GM23248 (cell line): Measurements from ENCODE around the gene CHIT1. TPM values are rescaled to one million over a fixed set of nuclear protein-coding genes. Genes with fewer than 3 reads are reported as not detected.
"Not testable (repeated sequence)": the region's sequence is repeated elsewhere in the genome, so short reads cannot be mapped to it uniquely, and the experiment has no call there.

Source experiments
- DNase-seq: peaks from one replicate; pipeline ENCODE4 v3.0.0-alpha.2; 2015
- H2AFZ ChIP-seq: fragments of 200-600 bp; sonication (generic); 2 replicates; pipeline ENCODE4 v1.6.1; 2016; ENCODE audit warnings: antibody characterized with exemption
- H3F3A ChIP-seq: fragments of 200-600 bp; sonication (generic); 2 replicates; pipeline ENCODE4 v1.6.1; 2016; ENCODE audit warnings: mild to moderate bottlenecking, antibody characterized with exemption, mixed run types; ENCODE audit not compliant: insufficient read depth
- H3K27ac ChIP-seq: fragments of 200-600 bp; sonication (generic); 2 replicates; pipeline ENCODE4 v1.5.1; 2016; ENCODE audit warnings: mild to moderate bottlenecking
- H3K27me3 ChIP-seq: fragments of 200-600 bp; sonication (generic); replicated peaks from 2 replicates; pipeline ENCODE4 v1.6.1; 2016; ENCODE audit warnings: mild to moderate bottlenecking; ENCODE audit not compliant: insufficient read depth
- H3K36me3 ChIP-seq: fragments of 200-600 bp; sonication (generic); 2 replicates; pipeline ENCODE4 v1.6.1; 2016; ENCODE audit warnings: low read depth, mild to moderate bottlenecking
- H3K4me1 ChIP-seq: fragments of 200-600 bp; sonication (generic); 2 replicates; pipeline ENCODE4 v1.6.1; 2016; ENCODE audit warnings: mild to moderate bottlenecking; ENCODE audit not compliant: insufficient read depth
- H3K4me2 ChIP-seq: fragments of 200-600 bp; sonication (generic); one replicate; pipeline ENCODE4 v1.6.1; 2016; ENCODE audit warnings: mild to moderate bottlenecking; ENCODE audit not compliant: unreplicated experiment
- H3K4me3 ChIP-seq: fragments of 200-600 bp; sonication (generic); 2 replicates; pipeline ENCODE4 v1.5.1; 2016; ENCODE audit warnings: mild to moderate bottlenecking
- H3K79me2 ChIP-seq: fragments of 200-600 bp; sonication (generic); 2 replicates; pipeline ENCODE4 v1.6.1; 2016; ENCODE audit warnings: mild to moderate bottlenecking; ENCODE audit not compliant: insufficient read depth
- H3K9ac ChIP-seq: fragments of 200-600 bp; sonication (generic); 2 replicates; pipeline ENCODE4 v1.6.1; 2016; ENCODE audit warnings: mild to moderate bottlenecking
- H3K9me2 ChIP-seq: fragments of 200-600 bp; sonication (generic); 2 replicates; pipeline ENCODE4 v1.6.1; 2016; ENCODE audit warnings: mixed run types, mild to moderate bottlenecking, moderate library complexity; ENCODE audit not compliant: insufficient read depth
- H3K9me3 ChIP-seq: fragments of 200-600 bp; sonication (generic); one replicate; pipeline ENCODE4 v1.6.1; 2017; ENCODE audit warnings: low read depth
- H4K20me1 ChIP-seq: fragments of 200-600 bp; sonication (generic); 2 replicates; pipeline ENCODE4 v1.6.0; 2016; ENCODE audit not compliant: insufficient read depth
- EZH2 ChIP-seq: fragments of 200-600 bp; sonication (generic); IDR thresholded peaks from 2 replicates; pipeline ENCODE4 v1.6.1; 2018; ENCODE audit warnings: antibody characterized with exemption, mild to moderate bottlenecking; ENCODE audit not compliant: insufficient read depth, poor library complexity, severe bottlenecking
- EZH2phosphoT487 ChIP-seq: fragments of 200-600 bp; sonication (generic); IDR thresholded peaks from 2 replicates; pipeline ENCODE4 v1.6.1; 2018; ENCODE audit warnings: antibody characterized with exemption, moderate library complexity, mild to moderate bottlenecking, low read depth; ENCODE audit not compliant: insufficient read depth
- WGBS, 2 experiments: methylation state at CpG; one replicate each; pipeline ENCODE4 v1.1.6; 2015 to 2017; ENCODE audit warnings: low lambda C conversion rate in 2 of 2, low coverage in 1 of 2; ENCODE audit errors: missing lambda C conversion rate in 2 of 2; 5-methylcytosine and 5-hydroxymethylcytosine counted together
- in situ Hi-C: fragments of 300-500 bp; cut with MboI; formaldehyde crosslinking; loops from 2 replicates; pipeline ENCODE4 v1.15.0; 2020
- polyA plus RNA-seq: library from polyadenylated mRNA; unstranded; fragments of >200 nt; fragmentation: Nextera tagmentation; extraction: Ambion mirVana; gene quantifications from 2 replicates; pipeline ENCODE4 v1.2.1, GENCODE V29; 2016
- total RNA-seq: library from RNA; depleted of rRNA; stranded (reverse); fragments of >200 nt; shearing (Covaris generic); gene quantifications from 2 replicates; pipeline ENCODE4 v1.2.3, GENCODE V29; 2014

Gene CHIT1
- total and polyA plus RNA-seq, 2 experiments from 2014 or later, result not detected

DNA sequence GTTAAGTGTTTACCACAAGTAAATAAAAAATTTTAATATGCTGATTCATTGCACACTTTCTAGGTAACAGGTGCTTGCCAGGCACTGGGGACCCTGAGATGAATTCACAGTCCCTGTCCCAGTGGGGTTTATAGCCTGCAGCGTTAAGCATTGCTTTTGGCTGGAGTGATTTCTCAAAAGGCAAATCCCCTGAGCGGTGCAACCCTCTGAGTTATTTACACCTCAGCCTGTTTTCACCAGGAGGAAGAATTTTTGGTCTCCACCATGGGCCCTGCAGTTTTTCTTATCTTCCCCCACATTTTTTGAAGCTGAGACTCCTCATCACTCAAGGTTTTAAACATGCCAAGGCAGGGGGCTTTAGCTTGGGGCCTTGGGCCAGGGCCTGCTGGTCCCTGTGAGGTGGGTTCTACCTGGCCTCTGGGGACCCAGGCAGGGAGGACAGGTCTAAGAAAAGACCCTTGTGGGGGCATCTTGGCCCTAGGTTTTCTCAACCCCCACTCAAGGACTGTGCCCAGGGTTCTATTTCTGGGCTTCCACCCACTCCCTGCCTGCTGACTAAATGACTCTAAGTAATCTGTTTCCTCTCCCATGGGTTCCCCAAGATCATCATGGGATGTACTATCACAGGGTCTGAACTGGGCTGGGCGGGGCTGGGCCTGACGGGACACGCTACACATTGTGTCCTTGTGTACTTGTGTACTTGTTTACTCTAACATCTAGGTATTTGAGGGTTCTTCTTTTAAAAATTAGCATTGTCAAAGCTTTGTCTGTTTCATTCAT is 10.2 kb upstream of the CHIT1 start:
- 71% methylated on average over 5 of the region's 5 CpGs for WGBS, 2 experiments
- in situ Hi-C loops, result no loop called here
- no peaks in the 10 kb centered on the region for H3K9me3 ChIP-seq
- H3K9me2 ChIP-seq, result no peaks in the 10 kb centered on the region
- no peak overlapping the region for H2AFZ ChIP-seq
- H3K4me3 ChIP-seq, result no peak overlapping the region
- no peak overlapping the region for H3K9ac ChIP-seq
- TF ChIP-seq EZH2 (no peak), EZH2phosphoT487 (no peak)
- no peaks in the 10 kb centered on the region for H4K20me1 ChIP-seq
- H3K27me3 ChIP-seq, result peaks cover 26% of the 10 kb centered on the region
- DNase-seq, result peak; percentile 31
- no peak overlapping the region for H3K4me2 ChIP-seq
- no peaks in the 10 kb centered on the region for H3K79me2 ChIP-seq
- H3K36me3 ChIP-seq, result no peaks in the 10 kb centered on the region
- 0 out of 2 replicates have a peak, but pooled peaks cover 11% of the 10 kb centered on the region for H3K4me1 ChIP-seq
- H3F3A ChIP-seq, result no peaks in the 10 kb centered on the region
- H3K27ac ChIP-seq, result no peak overlapping the region

DNA sequence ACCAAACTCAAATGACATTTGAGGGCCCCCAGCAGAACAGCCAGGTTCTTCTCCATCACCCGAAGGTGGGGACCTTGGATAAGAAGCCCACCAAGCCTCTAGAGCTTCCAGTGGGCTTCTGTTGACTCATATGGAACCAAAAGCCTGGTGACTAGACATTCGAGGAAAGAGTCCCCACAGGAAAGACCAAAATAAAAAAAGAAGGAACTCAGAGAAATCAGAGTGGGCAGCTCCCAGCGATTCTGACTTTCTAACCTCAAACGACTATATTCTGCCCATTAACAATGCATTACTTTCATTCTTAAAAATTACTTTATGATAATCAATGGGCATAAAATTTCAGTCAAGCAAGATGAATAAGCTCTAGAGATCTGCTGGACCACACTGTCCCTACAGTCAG is 9.6 kb upstream of the CHIT1 start:
- Histone ChIP-seq H3K4me3 (no peak overlapping the region), H3K4me2 (no peak overlapping the region), H3K27ac (no peak overlapping the region), H3K9me2 (no peaks in the 10 kb centered on the region), H3K4me1 (0 out of 2 replicates have a peak, but pooled peaks cover 11% of the 10 kb centered on the region), H3F3A (no peaks in the 10 kb centered on the region), H3K79me2 (no peaks in the 10 kb centered on the region), H4K20me1 (no peaks in the 10 kb centered on the region), H3K9me3 (no peaks in the 10 kb centered on the region), H3K9ac (no peak overlapping the region), H2AFZ (no peak overlapping the region), H3K36me3 (no peaks in the 10 kb centered on the region), H3K27me3 (peaks cover 21% of the 10 kb centered on the region)
- TF ChIP-seq EZH2phosphoT487 (no peak), EZH2 (no peak)
- in situ Hi-C loops, result no loop called here
- DNase-seq, result no peak
- WGBS, 2 experiments, result 49 to 59% methylated on average over 4 of the region's 4 CpGs

DNA sequence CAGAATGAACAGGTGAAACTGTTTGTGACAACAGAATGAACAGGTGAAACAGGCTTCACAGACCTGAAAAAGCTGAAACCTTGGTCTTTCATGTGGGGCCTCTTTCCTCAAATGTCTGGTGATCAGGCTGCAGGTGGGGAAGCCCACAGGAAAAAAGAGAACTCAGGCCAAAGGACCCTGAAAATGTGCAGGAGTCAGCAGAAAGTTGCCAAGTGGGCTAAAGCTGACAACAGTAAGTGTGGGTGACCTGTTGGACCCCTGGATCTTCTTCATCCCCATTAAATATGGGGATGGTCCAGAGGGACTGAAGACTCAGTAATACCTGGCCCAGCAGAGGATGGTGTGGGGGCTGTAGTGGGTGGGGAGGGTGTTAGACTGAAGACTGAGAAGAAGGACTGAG is 9.1 kb upstream of the CHIT1 start:
- Histone ChIP-seq H3F3A (no peaks in the 10 kb centered on the region), H3K79me2 (no peaks in the 10 kb centered on the region), H3K4me3 (no peak overlapping the region), H3K4me1 (0 out of 2 replicates have a peak, but pooled peaks cover 11% of the 10 kb centered on the region), H3K36me3 (no peaks in the 10 kb centered on the region), H3K4me2 (no peak overlapping the region), H3K27me3 (peaks cover 20% of the 10 kb centered on the region), H3K9me3 (no peaks in the 10 kb centered on the region), H3K9me2 (no peaks in the 10 kb centered on the region), H4K20me1 (no peaks in the 10 kb centered on the region), H3K27ac (no peak overlapping the region), H2AFZ (no peak overlapping the region), H3K9ac (no peak overlapping the region)
- no peak for TF ChIP-seq EZH2phosphoT487
- TF ChIP-seq EZH2, result no peak
- in situ Hi-C loops, result no loop called here
- no peak for DNase-seq

DNA sequence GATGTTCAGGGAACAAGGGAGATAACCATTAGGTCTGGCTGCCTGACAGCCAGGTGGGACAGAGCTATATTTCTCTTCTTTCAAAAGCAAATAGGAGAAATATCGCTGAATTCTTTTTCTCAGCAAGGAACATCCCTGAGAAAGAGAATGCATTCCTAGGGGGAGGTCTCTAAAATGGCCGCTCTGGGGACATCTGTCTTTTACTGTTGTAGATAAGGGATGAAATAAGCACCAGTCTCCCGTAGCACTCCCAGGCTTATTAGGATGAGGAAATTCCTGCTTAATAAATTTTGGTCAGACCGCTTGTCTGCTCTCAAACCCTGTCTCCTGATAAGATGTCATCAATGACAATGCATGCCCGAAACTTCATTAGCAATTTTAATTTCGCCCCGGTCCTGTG is 5.4 kb upstream of the CHIT1 start:
- in situ Hi-C loops, result not testable (repeated sequence)
- 56 to 59% methylated on average over 7 of the region's 7 CpGs for WGBS, 2 experiments

More for the DNA sequence above, 5.4 kb upstream of the CHIT1 start:
- not testable (repeated sequence) for H3K27ac ChIP-seq, H3K4me1 ChIP-seq, H3K9me2 ChIP-seq, H3F3A ChIP-seq, H3K4me2 ChIP-seq, DNase-seq, H4K20me1 ChIP-seq, H2AFZ ChIP-seq, H3K4me3 ChIP-seq, H3K36me3 ChIP-seq, H3K79me2 ChIP-seq, H3K9me3 ChIP-seq, H3K9ac ChIP-seq
- peaks cover 14% of the 10 kb centered on the region for H3K27me3 ChIP-seq
